Endothelial cell of umbilical vein (primary cell): ENCODE measurements around the gene LIPE. TPM values are rescaled to one million over a fixed set of nuclear protein-coding genes. Genes with fewer than 3 reads are reported as not detected.

Experiments used
- BruUV-seq: library from RNA; stranded (reverse); fragments of 400-500 nt; replicated peaks from 2 replicates; lab custom pipeline; 2021; lab: Mats Ljungman, UMichigan
- CTCF ChIA-PET: fragments of 300-600, 350-600 bp; sonication (Branson Sonifier 250); formaldehyde crosslinking; loops from one replicate; lab custom pipeline; 2021; ENCODE audit warnings: antibody characterized with exemption, inconsistent platforms; lab: Charles Lee
- POLR2A ChIA-PET: fragments of 300-600, 350-600 bp; sonication (Branson Sonifier 250); formaldehyde crosslinking; loops from one replicate; lab custom pipeline; 2021; ENCODE audit warnings: antibody characterized with exemption, inconsistent platforms; lab: Charles Lee
- DNase-seq: peaks from one replicate; pipeline ENCODE4 v3.0.0-alpha.2; 2011; ENCODE audit warnings: low read depth, low spot score
- FAIRE-seq: peaks from 2 replicates; lab custom pipeline; 2011; peaks lifted over from hg19 to GRCh38; lab: Jason Lieb, UNC
- H2AFZ ChIP-seq: 2 replicates; pipeline ENCODE4 v1.6.0; 2012; ENCODE audit warnings: low read depth, low read length, control low read depth, inconsistent platforms
- H3K27ac ChIP-seq: 2 replicates; pipeline ENCODE4 v1.5.1; 2011; ENCODE audit warnings: low read depth, mild to moderate bottlenecking, control low read depth, low read length, moderate library complexity; ENCODE audit not compliant: insufficient read depth
- H3K27me3 ChIP-seq, 2 experiments: 2 replicates each; pipeline versions ENCODE4 v1.6.0 to v1.6.1; 2011; ENCODE audit warnings: low read length in 2 of 2, mixed read lengths in 1 of 2; ENCODE audit not compliant: control insufficient read depth in 2 of 2, insufficient read depth in 2 of 2
- H3K36me3 ChIP-seq, 2 experiments: 2 replicates in 1 of 2; 3 replicates in 1 of 2; pipeline ENCODE4 v1.5.1; 2011; ENCODE audit warnings: low read length in 2 of 2, mild to moderate bottlenecking in 1 of 2, moderate library complexity in 1 of 2; ENCODE audit not compliant: control insufficient read depth in 2 of 2, insufficient read depth in 2 of 2; ENCODE audit errors: extremely low read depth in 1 of 2
- H3K4me1 ChIP-seq: 3 replicates; pipeline ENCODE4 v1.5.1; 2011; ENCODE audit warnings: mild to moderate bottlenecking, low read length; ENCODE audit not compliant: control insufficient read depth, insufficient read depth; ENCODE audit errors: extremely low read depth
- H3K4me2 ChIP-seq: 2 replicates; pipeline ENCODE4 v1.6.1; 2011; ENCODE audit warnings: low read length, control low read depth, mixed read lengths; ENCODE audit not compliant: insufficient read depth
- H3K4me3 ChIP-seq, 3 experiments: fragments of 200-600 bp in 1 of 3; sonication (generic), shearing (Covaris generic) in 1 of 3; replicated peaks in 1 of 3; 2 replicates each; pipeline ENCODE4 v1.5.1; 2011 to 2016; ENCODE audit warnings: control low read depth in 3 of 3, low read length in 3 of 3, mild to moderate bottlenecking in 2 of 3, inconsistent platforms in 1 of 3, low read depth in 1 of 3, moderate library complexity in 1 of 3; ENCODE audit not compliant: insufficient read depth in 1 of 3
- H3K79me2 ChIP-seq: 2 replicates; pipeline ENCODE4 v1.6.0; 2012; ENCODE audit warnings: low read length, inconsistent platforms; ENCODE audit not compliant: control insufficient read depth, insufficient read depth
- H3K9ac ChIP-seq: replicated peaks from 2 replicates; pipeline ENCODE3; 2011; ENCODE audit warnings: low read length, control low read depth; ENCODE audit not compliant: insufficient read depth; ENCODE audit errors: extremely low read depth
- H3K9me1 ChIP-seq: replicated peaks from 3 replicates; pipeline ENCODE4 v1.6.0; 2011; ENCODE audit warnings: mild to moderate bottlenecking, low read length; ENCODE audit not compliant: control insufficient read depth, insufficient read depth; ENCODE audit errors: extremely low read depth
- H3K9me3 ChIP-seq: replicated peaks from 2 replicates; pipeline ENCODE4 v1.5.1; 2012; ENCODE audit warnings: low read length, inconsistent platforms; ENCODE audit not compliant: control insufficient read depth, insufficient read depth
- H4K20me1 ChIP-seq: replicated peaks from 2 replicates; pipeline ENCODE3; 2011; ENCODE audit warnings: mild to moderate bottlenecking, low read length; ENCODE audit not compliant: control insufficient read depth, insufficient read depth; ENCODE audit errors: extremely low read depth
- CTCF ChIP-seq, 2 donors: IDR thresholded peaks; 1 replicate in 1 of 2; 2 replicates in 1 of 2; pipeline ENCODE4 v1.5.1; 2011; ENCODE audit warnings: low read length in 2 of 2, mild to moderate bottlenecking in 2 of 2, moderate library complexity in 2 of 2, control low read depth in 1 of 2, inconsistent platforms in 1 of 2, low read depth in 1 of 2; ENCODE audit not compliant: insufficient read depth in 1 of 2; ENCODE audit errors: extremely low read depth in 1 of 2
- EZH2 ChIP-seq: IDR thresholded peaks from 2 replicates; pipeline ENCODE4 v1.6.1; 2012; ENCODE audit warnings: borderline replicate concordance, low read depth, mild to moderate bottlenecking, moderate library complexity, low read length, inconsistent platforms; ENCODE audit not compliant: severe bottlenecking
- FOS ChIP-seq: IDR thresholded peaks from 2 replicates; pipeline ENCODE4 v1.6.1; 2011; ENCODE audit warnings: mild to moderate bottlenecking, low read length, moderate library complexity, borderline replicate concordance; ENCODE audit not compliant: insufficient read depth
- GATA2 ChIP-seq: IDR thresholded peaks from 2 replicates; pipeline ENCODE4 v1.7.0; 2011; ENCODE audit warnings: low read depth, mild to moderate bottlenecking, moderate library complexity, mixed read lengths, low read length; ENCODE audit not compliant: insufficient read length, insufficient read depth
- JUN ChIP-seq: IDR thresholded peaks from 2 replicates; pipeline ENCODE4 v1.6.1; 2011; ENCODE audit warnings: borderline replicate concordance, low read depth; ENCODE audit not compliant: insufficient read length, insufficient read depth
- MAX ChIP-seq: IDR thresholded peaks from 2 replicates; pipeline ENCODE4 v1.6.1; 2011; ENCODE audit not compliant: insufficient read depth, insufficient read length
- MYC ChIP-seq: IDR thresholded peaks from one replicate; pipeline ENCODE4 v1.6.1; 2011; ENCODE audit warnings: mild to moderate bottlenecking, low read depth, low read length
- POLR2A ChIP-seq: IDR thresholded peaks from 2 replicates; pipeline ENCODE4 v1.6.1; 2012; ENCODE audit warnings: low read depth, mild to moderate bottlenecking, control low read depth, low read length
- POLR2AphosphoS5 ChIP-seq: IDR thresholded peaks from 2 replicates; pipeline ENCODE4 v1.6.1; 2012; ENCODE audit warnings: low read depth, mild to moderate bottlenecking, control low read depth, low read length, moderate library complexity; ENCODE audit not compliant: insufficient read depth
- dilution Hi-C: fragments of 300-500 bp; cut with MboI; formaldehyde crosslinking; loops from one replicate; pipeline ENCODE4 v1.15.0; 2019; ENCODE audit warnings: low sequenced_read_pairs; ENCODE audit not compliant: extremely low pct_ligation_motif_present
- intact Hi-C: fragments of 100-400 bp; cut with micrococcal nuclease; formaldehyde crosslinking; loops from one replicate; pipeline ENCODE4 v1.10.0; 2022
- polyA plus RNA-seq, 4 experiments: library from polyadenylated mRNA; depleted of rRNA in 3 of 4; stranded (reverse) in 3 of 4; unstranded in 1 of 4; fragments of >200 nt; gene quantifications; 2 replicates each; pipeline versions ENCODE4 v1.2.1 to v1.2.3, GENCODE V29; 2011 to 2012; ENCODE audit warnings: missing spikeins in 1 of 4
- total RNA-seq: library from RNA; stranded (reverse); gene quantifications from 2 replicates; pipeline ENCODE4 v1.2.3, GENCODE V29; 2021

The LIPE gene
- total and polyA plus RNA-seq, 2 donors (not counting 3 experiments of a cell fraction or from before 2014, with no cell fraction given), result 3.8 to 13.5 TPM

- no peak for TF ChIP-seq POLR2AphosphoS5
- TF ChIP-seq MYC, result no peak
- TF ChIP-seq POLR2A, result no peak
- TF ChIP-seq GATA2, result no peak
- no peak for TF ChIP-seq JUN
- TF ChIP-seq CTCF (IDR thresholded peaks at IDR 0.05; ENCODE audit: extremely low read depth in 1 of 2, insufficient read depth in 1 of 2, low read depth in 1 of 2, low read length in 2 of 2), result no peak
- no peak for TF ChIP-seq MAX
- no peak for TF ChIP-seq FOS
- TF ChIP-seq EZH2, result no peak
- Histone ChIP-seq H3K36me3 (peaks cover 0 to 5% of the 10 kb centered on the region in 2 experiments), H3K9me1 (no peaks in the 10 kb centered on the region), H3K4me3 (no peak overlapping the region), H3K79me2 (no peaks in the 10 kb centered on the region), H3K4me1 (no peaks in the 10 kb centered on the region), H3K4me2 (no peak overlapping the region), H2AFZ (no peak overlapping the region), H3K27ac (no peak overlapping the region), H4K20me1 (no peaks in the 10 kb centered on the region), H3K9ac (no peak overlapping the region), H3K9me3 (no peaks in the 10 kb centered on the region), H3K27me3 (no peaks in the 10 kb centered on the region)
- DNase-seq (no peak), FAIRE-seq (no peak)
- dilution Hi-C loops (no loop called here), intact Hi-C loops (no loop called here)
- CTCF ChIA-PET, result no interaction called here
- POLR2A ChIA-PET, result no interaction called here
- no TSS peak for BruUV-seq
Measured at GRCh38 chr19:42369433-42370067, 57.6 kb downstream of the LIPE start.
